Measurements from ENCODE around the gene PDGFC. TPM values are rescaled to one million over a fixed set of nuclear protein-coding genes. Genes with fewer than 3 reads are reported as not detected.

PDGFC gene
- total RNA-seq, 2 experiments from 2014 or later: not detected

DNA sequence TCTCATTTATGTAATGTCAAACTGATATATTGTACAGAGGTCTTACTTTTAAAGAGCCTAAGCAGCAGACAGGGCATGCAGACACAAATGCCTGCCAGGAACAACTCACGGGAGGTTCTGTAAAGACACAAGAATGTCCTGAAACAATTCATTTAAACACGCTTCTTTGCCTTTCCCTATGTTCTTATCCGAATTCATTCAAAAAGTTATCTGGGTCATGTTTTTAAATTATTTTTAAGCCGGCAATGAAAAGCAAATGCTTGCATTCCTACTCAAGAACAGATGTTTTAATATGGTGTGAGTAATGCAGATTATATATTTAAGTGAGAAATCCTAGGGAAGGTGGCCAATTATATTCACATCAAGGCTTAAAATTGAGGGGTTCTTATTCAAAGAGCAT, 192.6 kb downstream of the PDGFC start:
- Histone ChIP-seq H3K4me1 (ENCODE audit: insufficient read depth, low read length, poor library complexity, severe bottlenecking) (no peaks in the 10 kb centered on the region), H3K36me3 (ENCODE audit: insufficient read depth, low read length) (no peaks in the 10 kb centered on the region), H3K9me2 (ENCODE audit: insufficient read depth, low read length) (no peaks in the 10 kb centered on the region), H3K9me3 (ENCODE audit: low read length) (no peaks in the 10 kb centered on the region), H2AFZ (ENCODE audit: low read length) (no peak overlapping the region), H3K79me2 (ENCODE audit: insufficient read depth, low read depth, low read length) (no peaks in the 10 kb centered on the region), H4K20me1 (ENCODE audit: insufficient read depth, low read length) (no peaks in the 10 kb centered on the region), H3K27ac (ENCODE audit: low read depth, low read length, poor library complexity, severe bottlenecking) (no peak overlapping the region), H3K4me2 (ENCODE audit: low read length) (no peak overlapping the region), H3K4me3 (ENCODE audit: low read depth, low read length, poor library complexity, severe bottlenecking) (no peak overlapping the region)
- intact Hi-C loops (cut with micrococcal nuclease; ENCODE audit: unreplicated experiment): no loop called here
- TF ChIP-seq, protein P1, sequence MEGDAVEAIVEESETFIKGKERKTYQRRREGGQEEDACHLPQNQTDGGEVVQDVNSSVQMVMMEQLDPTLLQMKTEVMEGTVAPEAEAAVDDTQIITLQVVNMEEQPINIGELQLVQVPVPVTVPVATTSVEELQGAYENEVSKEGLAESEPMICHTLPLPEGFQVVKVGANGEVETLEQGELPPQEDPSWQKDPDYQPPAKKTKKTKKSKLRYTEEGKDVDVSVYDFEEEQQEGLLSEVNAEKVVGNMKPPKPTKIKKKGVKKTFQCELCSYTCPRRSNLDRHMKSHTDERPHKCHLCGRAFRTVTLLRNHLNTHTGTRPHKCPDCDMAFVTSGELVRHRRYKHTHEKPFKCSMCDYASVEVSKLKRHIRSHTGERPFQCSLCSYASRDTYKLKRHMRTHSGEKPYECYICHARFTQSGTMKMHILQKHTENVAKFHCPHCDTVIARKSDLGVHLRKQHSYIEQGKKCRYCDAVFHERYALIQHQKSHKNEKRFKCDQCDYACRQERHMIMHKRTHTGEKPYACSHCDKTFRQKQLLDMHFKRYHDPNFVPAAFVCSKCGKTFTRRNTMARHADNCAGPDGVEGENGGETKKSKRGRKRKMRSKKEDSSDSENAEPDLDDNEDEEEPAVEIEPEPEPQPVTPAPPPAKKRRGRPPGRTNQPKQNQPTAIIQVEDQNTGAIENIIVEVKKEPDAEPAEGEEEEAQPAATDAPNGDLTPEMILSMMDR (conservative IDR thresholded peaks at IDR 0.05; ENCODE audit: low read length): no peak
- no peak for TF ChIP-seq EZH2phosphoT487 (IDR thresholded peaks at IDR 0.05; ENCODE audit: borderline replicate concordance, low read depth, low read length)
- no TSS peak for BruUV-seq (replicated peaks)
- ChIA-PET POLR2A (interaction anchor here (0.8 kb wide), 1 partner anchor 9 kb away, joined by 3 read pairs; no protein-coding TSS in a partner anchor), CTCF (ENCODE audit: unreplicated experiment) (no interaction called here)
- DNase-seq (ENCODE audit: low spot score): no peak

DNA sequence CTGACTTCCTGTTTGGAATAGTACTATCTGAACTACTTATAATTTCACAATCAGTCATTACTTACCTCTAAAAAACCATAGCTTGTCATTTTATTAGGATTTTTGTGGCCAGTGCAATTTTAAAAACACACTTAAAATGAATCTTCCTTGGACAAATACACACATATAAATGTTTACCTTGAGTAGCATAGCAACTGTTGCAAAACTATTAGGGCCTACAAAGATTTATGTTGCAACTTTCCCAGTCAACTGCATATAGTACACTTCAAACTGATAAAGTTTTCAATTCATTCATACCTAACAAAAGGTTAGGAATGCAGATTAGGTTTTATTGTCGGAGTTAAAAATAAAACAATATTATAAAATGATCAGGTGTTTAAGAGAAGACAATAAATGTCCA, 193.0 kb downstream of the PDGFC start:
- no peak overlapping the region for H3K4me2 ChIP-seq (ENCODE audit: low read length)
- TF ChIP-seq, protein P1 (conservative IDR thresholded peaks at IDR 0.05; ENCODE audit: low read length): no peak
- TF ChIP-seq EZH2phosphoT487 (IDR thresholded peaks at IDR 0.05; ENCODE audit: borderline replicate concordance, low read depth, low read length): no peak
- no peaks in the 10 kb centered on the region for H3K9me2 ChIP-seq (ENCODE audit: insufficient read depth, low read length)
- POLR2A ChIA-PET: interaction anchor here (0.7 to 0.8 kb wide), 3 partner anchors 9 to 394 kb away, joined by 3 read pairs; no protein-coding TSS in a partner anchor
- CTCF ChIA-PET (ENCODE audit: unreplicated experiment): no interaction called here
- H3K36me3 ChIP-seq (ENCODE audit: insufficient read depth, low read length): no peaks in the 10 kb centered on the region
- no peak overlapping the region for H3K27ac ChIP-seq (ENCODE audit: low read depth, low read length, poor library complexity, severe bottlenecking)
- no peak overlapping the region for H2AFZ ChIP-seq (ENCODE audit: low read length)
- H4K20me1 ChIP-seq (ENCODE audit: insufficient read depth, low read length): no peaks in the 10 kb centered on the region
- no peak for DNase-seq (ENCODE audit: low spot score)
- no peaks in the 10 kb centered on the region for H3K9me3 ChIP-seq (ENCODE audit: low read length)
- H3K4me3 ChIP-seq (ENCODE audit: low read depth, low read length, poor library complexity, severe bottlenecking): no peak overlapping the region
- H3K79me2 ChIP-seq (ENCODE audit: insufficient read depth, low read depth, low read length): no peaks in the 10 kb centered on the region
- H3K4me1 ChIP-seq (ENCODE audit: insufficient read depth, low read length, poor library complexity, severe bottlenecking): no peaks in the 10 kb centered on the region
- intact Hi-C loops (cut with micrococcal nuclease; ENCODE audit: unreplicated experiment): no loop called here
- BruUV-seq (replicated peaks): no TSS peak

DNA sequence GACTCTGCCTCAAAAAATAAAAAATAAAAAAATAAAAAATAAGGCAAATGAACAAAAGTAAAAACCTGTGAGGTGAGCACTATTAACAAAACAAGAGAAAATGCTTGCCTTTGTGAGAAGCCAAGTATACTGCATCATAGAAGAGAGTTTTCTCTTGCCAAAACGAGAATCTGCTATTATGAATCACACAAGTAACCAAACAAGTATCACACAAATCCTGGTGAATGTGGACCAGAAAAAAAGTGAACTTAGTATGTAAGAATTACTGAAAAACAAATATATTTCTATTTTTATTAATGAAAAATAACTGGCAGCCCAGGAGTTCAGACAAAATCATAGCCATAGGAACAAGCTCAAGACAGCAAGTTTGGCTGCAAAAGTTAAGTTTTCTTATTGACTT, 193.5 kb downstream of the PDGFC start:
- Histone ChIP-seq H3K4me3 (ENCODE audit: low read depth, low read length, poor library complexity, severe bottlenecking) (no peak overlapping the region), H3K4me1 (ENCODE audit: insufficient read depth, low read length, poor library complexity, severe bottlenecking) (no peaks in the 10 kb centered on the region), H3K4me2 (ENCODE audit: low read length) (no peak overlapping the region), H3K9me2 (ENCODE audit: insufficient read depth, low read length) (no peaks in the 10 kb centered on the region), H4K20me1 (ENCODE audit: insufficient read depth, low read length) (no peaks in the 10 kb centered on the region), H3K27ac (ENCODE audit: low read depth, low read length, poor library complexity, severe bottlenecking) (no peak overlapping the region), H2AFZ (ENCODE audit: low read length) (no peak overlapping the region), H3K79me2 (ENCODE audit: insufficient read depth, low read depth, low read length) (no peaks in the 10 kb centered on the region), H3K36me3 (ENCODE audit: insufficient read depth, low read length) (no peaks in the 10 kb centered on the region), H3K9me3 (ENCODE audit: low read length) (no peaks in the 10 kb centered on the region)
- ChIA-PET CTCF (ENCODE audit: unreplicated experiment) (no interaction called here), POLR2A (interaction anchor here (0.7 to 0.8 kb wide), 3 partner anchors 8 to 394 kb away, joined by 3 read pairs; no protein-coding TSS in a partner anchor)
- intact Hi-C loops (cut with micrococcal nuclease; ENCODE audit: unreplicated experiment): no loop called here
- no peak for DNase-seq (ENCODE audit: low spot score)
- no TSS peak for BruUV-seq (replicated peaks)
- TF ChIP-seq, protein P1 (conservative IDR thresholded peaks at IDR 0.05; ENCODE audit: low read length): no peak
- no peak for TF ChIP-seq EZH2phosphoT487 (IDR thresholded peaks at IDR 0.05; ENCODE audit: borderline replicate concordance, low read depth, low read length)

All from OCI-LY7 (cell line).